ENCODE results near the gene AGTRAP. TPM values are rescaled to one million over a fixed set of nuclear protein-coding genes. Genes with fewer than 3 reads are reported as not detected.

AGTRAP gene
- total RNA-seq, 2 experiments from 2014 or later, result 8.9 to 9.4 TPM

GRCh38 chr1:11729498-11730428, 6.2 kb upstream of the AGTRAP start:
- DNase-seq (no peak), ATAC-seq (no peak)
- CTCF ChIA-PET, result interaction anchor here (0.9 to 3.4 kb wide), 6 partner anchors 10 to 180 kb away, joined by 3 to 17 read pairs (median 4); partner anchors contain the start of gene FBXO6

GRCh38 chr1:11730429-11730891, 5.5 kb upstream of the AGTRAP start:
- Mint-ChIP-seq H3K4me3 (peak overlapping the region; percentile 55), H3K27me3 (no peaks in the 10 kb centered on the region), H3K4me1 (ENCODE audit: low read depth) (peaks cover 43% of the 10 kb centered on the region), H3K9me3 (no peaks in the 10 kb centered on the region), H3K27ac (peak overlapping the region; percentile 80), H3K36me3 (ENCODE audit: low read depth) (no peaks in the 10 kb centered on the region)
- peak; percentile 66 for DNase-seq
- peak; percentile 83 for ATAC-seq
- TF ChIP-seq, protein P1, sequence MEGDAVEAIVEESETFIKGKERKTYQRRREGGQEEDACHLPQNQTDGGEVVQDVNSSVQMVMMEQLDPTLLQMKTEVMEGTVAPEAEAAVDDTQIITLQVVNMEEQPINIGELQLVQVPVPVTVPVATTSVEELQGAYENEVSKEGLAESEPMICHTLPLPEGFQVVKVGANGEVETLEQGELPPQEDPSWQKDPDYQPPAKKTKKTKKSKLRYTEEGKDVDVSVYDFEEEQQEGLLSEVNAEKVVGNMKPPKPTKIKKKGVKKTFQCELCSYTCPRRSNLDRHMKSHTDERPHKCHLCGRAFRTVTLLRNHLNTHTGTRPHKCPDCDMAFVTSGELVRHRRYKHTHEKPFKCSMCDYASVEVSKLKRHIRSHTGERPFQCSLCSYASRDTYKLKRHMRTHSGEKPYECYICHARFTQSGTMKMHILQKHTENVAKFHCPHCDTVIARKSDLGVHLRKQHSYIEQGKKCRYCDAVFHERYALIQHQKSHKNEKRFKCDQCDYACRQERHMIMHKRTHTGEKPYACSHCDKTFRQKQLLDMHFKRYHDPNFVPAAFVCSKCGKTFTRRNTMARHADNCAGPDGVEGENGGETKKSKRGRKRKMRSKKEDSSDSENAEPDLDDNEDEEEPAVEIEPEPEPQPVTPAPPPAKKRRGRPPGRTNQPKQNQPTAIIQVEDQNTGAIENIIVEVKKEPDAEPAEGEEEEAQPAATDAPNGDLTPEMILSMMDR (IDR thresholded peaks at IDR 0.05), result no peak
- POLR2A ChIA-PET, result interaction anchor here (0.7 to 2.0 kb wide), 7 partner anchors 10 to 178 kb away, joined by 3 to 12 read pairs (median 5); partner anchors contain the start of gene FBXO6
- intact Hi-C loops (cut with micrococcal nuclease), result loop anchor here (5.0 kb wide), 1 partner anchor 78 kb away; the partner anchor contains the start of genes FBXO2 and FBXO44
- CTCF ChIA-PET, result interaction anchor here (0.9 to 3.4 kb wide), 6 partner anchors 11 to 179 kb away, joined by 3 to 17 read pairs (median 4); partner anchors contain the start of gene FBXO6

More at GRCh38 chr1:11729498-11730428, 6.2 kb upstream of the AGTRAP start:
- Mint-ChIP-seq H3K9me3 (no peaks in the 10 kb centered on the region), H3K4me3 (peak overlapping the region; percentile 55), H3K27me3 (no peaks in the 10 kb centered on the region), H3K4me1 (ENCODE audit: low read depth) (peaks cover 43% of the 10 kb centered on the region), H3K27ac (no peak overlapping the region), H3K36me3 (ENCODE audit: low read depth) (no peaks in the 10 kb centered on the region)
- POLR2A ChIA-PET, result interaction anchor here (1.0 to 2.0 kb wide), 7 partner anchors 10 to 178 kb away, joined by 3 to 12 read pairs (median 5); partner anchors contain the start of gene FBXO6
- TF ChIP-seq, protein P1 (IDR thresholded peaks at IDR 0.05), result no peak
- intact Hi-C loops (cut with micrococcal nuclease), result loop anchor here (5.0 kb wide), 1 partner anchor 77 kb away; the partner anchor contains the start of genes FBXO2 and FBXO44

DNA sequence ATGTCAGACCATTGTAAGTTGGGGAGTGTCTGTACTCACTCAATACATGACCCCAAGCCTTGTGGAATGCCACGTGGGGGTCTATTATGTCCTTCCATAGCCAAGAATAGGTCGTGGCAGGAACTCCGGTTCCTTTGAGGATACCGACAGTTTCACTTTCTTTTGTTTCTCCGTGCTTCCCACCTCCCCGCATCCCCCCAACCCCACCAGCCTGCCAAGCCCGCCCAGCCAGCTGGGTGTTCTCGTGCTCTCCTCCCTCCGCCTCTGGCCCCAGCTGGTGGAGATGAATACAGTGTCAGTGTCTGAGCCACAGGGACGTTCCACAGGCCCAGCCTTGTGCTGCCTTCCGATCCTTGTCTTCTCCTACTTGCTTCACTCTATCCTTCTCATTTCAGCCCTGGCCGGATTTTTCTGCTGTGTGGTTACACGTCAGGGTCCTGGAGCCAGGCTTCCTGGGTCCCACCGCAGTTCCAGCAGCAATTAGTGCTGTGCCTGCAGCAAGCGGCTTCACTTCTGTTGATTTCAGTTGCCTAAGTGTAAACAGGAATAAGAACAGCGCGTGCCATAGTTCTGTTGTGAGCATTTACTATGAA, 4.1 kb upstream of the AGTRAP start:
- no peaks in the 10 kb centered on the region for H3K9me3 Mint-ChIP-seq
- TF ChIP-seq, protein P1 (IDR thresholded peaks at IDR 0.05), result no peak
- H3K4me3 Mint-ChIP-seq, result peak overlapping the region; percentile 66
- peak; percentile 58 for DNase-seq
- ChIA-PET POLR2A (interaction anchor here (1.0 to 2.0 kb wide), 2 partner anchors 55 to 176 kb away, joined by 3 to 12 read pairs; no protein-coding TSS in a partner anchor), CTCF (interaction anchor here (1.0 to 3.4 kb wide), 2 partner anchors 12 to 86 kb away, joined by 3 to 17 read pairs; no protein-coding TSS in a partner anchor)
- intact Hi-C loops (cut with micrococcal nuclease), result loop anchor here (5.0 kb wide), 1 partner anchor 79 kb away; the partner anchor contains the start of genes FBXO2 and FBXO44
- ATAC-seq, result peak; percentile 11
- H3K27ac Mint-ChIP-seq, result peak overlapping the region; percentile 88
- H3K27me3 Mint-ChIP-seq, result no peaks in the 10 kb centered on the region
- H3K36me3 Mint-ChIP-seq (ENCODE audit: low read depth), result no peaks in the 10 kb centered on the region
- H3K4me1 Mint-ChIP-seq (ENCODE audit: low read depth), result peaks cover 42% of the 10 kb centered on the region

DNA sequence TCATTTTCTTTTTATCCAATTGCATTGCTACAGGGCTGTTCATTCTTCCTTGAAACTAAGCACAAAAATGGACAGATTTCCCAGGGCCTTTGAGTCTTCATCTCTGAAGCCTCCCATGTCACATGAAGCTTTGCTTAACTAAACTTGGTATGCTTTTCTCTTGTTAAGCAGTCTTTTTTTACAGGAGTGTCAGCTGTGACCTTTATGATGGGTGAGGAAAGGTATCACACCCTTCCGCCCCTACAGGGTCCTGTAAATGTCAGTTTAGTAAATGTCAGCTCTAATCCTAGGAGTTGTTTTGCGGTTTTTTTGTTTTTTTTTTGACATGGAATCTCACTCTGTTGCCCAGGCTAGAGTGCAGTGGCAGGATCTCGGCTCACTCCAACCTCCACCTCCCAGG, 2.6 kb upstream of the AGTRAP start:
- peaks cover 56% of the 10 kb centered on the region for H3K4me1 Mint-ChIP-seq (ENCODE audit: low read depth)
- no peak for ATAC-seq
- H3K9me3 Mint-ChIP-seq, result no peaks in the 10 kb centered on the region
- TF ChIP-seq, protein P1 (IDR thresholded peaks at IDR 0.05), result no peak
- H3K27me3 Mint-ChIP-seq, result no peaks in the 10 kb centered on the region
- no peaks in the 10 kb centered on the region for H3K36me3 Mint-ChIP-seq (ENCODE audit: low read depth)
- H3K27ac Mint-ChIP-seq, result peak overlapping the region; percentile 30
- ChIA-PET POLR2A (interaction anchor here (1.0 kb wide), 1 partner anchor 177 kb away, joined by 3 read pairs; no protein-coding TSS in a partner anchor), CTCF (interaction anchor here (1.2 kb wide), 2 partner anchors 14 to 83 kb away, joined by 6 read pairs; no protein-coding TSS in a partner anchor)
- H3K4me3 Mint-ChIP-seq, result no peak overlapping the region
- intact Hi-C loops (cut with micrococcal nuclease), result loop anchor here (5.0 kb wide), 1 partner anchor 81 kb away; the partner anchor contains the start of genes FBXO2 and FBXO44
- no peak for DNase-seq

Measured in activated CD8-positive, alpha-beta T cell treated with anti-CD3 and anti-CD28 coated beads for 36 hours (primary cell).